Activated T-cell treated with anti-CD3 and anti-CD28 coated beads for 24 hours (primary cell): ENCODE data around the gene PKD2.

Experiments used
- DNase-seq: peaks from one replicate; pipeline ENCODE4 v3.0.0-alpha.2; 2020; ENCODE audit warnings: low read depth

Gene PKD2

GRCh38 chr4:88027611-88028608, 20.5 kb downstream of the PKD2 start:
- no peak for DNase-seq

GRCh38 chr4:88028946-88029345, 21.5 kb downstream of the PKD2 start:
- no peak for DNase-seq

- DNase-seq, result no peak
Measured at GRCh38 chr4:88029556-88029955, 22.1 kb downstream of the PKD2 start.

GRCh38 chr4:88030565-88031310, 23.3 kb downstream of the PKD2 start:
- DNase-seq, result no peak

- DNase-seq, result peak; percentile 7
Measured at GRCh38 chr4:88033309-88033708, 25.9 kb downstream of the PKD2 start.

- DNase-seq, result no peak
Measured at GRCh38 chr4:88035292-88035691, 27.9 kb downstream of the PKD2 start.

GRCh38 chr4:88037447-88037846, 30.0 kb downstream of the PKD2 start:
- DNase-seq, result no peak

GRCh38 chr4:88037936-88038335, 30.5 kb downstream of the PKD2 start:
- no peak for DNase-seq

- DNase-seq, result no peak
Measured at GRCh38 chr4:88040707-88041106, 33.3 kb downstream of the PKD2 start.

- no peak for DNase-seq
Measured at GRCh38 chr4:88041626-88042025, 34.2 kb downstream of the PKD2 start.

- no peak for DNase-seq
Measured at GRCh38 chr4:88043001-88043400, 35.6 kb downstream of the PKD2 start.

GRCh38 chr4:88043586-88044340, 36.3 kb downstream of the PKD2 start:
- no peak for DNase-seq

- no peak for DNase-seq
Measured at GRCh38 chr4:88045021-88045420, 37.6 kb downstream of the PKD2 start.

- DNase-seq, result no peak
Measured at GRCh38 chr4:88054229-88054628, 46.8 kb downstream of the PKD2 start.

GRCh38 chr4:88054901-88055300, 47.5 kb downstream of the PKD2 start:
- DNase-seq, result no peak

- DNase-seq, result no peak
Measured at GRCh38 chr4:88058295-88058694, 50.9 kb downstream of the PKD2 start.

GRCh38 chr4:88059766-88060165, 52.3 kb downstream of the PKD2 start:
- no peak for DNase-seq

GRCh38 chr4:88060431-88060830, 53.0 kb downstream of the PKD2 start:
- no peak for DNase-seq

GRCh38 chr4:88062311-88062710, 54.9 kb downstream of the PKD2 start:
- DNase-seq, result no peak

GRCh38 chr4:88062843-88063242, 55.4 kb downstream of the PKD2 start:
- DNase-seq, result no peak

- no peak for DNase-seq
Measured at GRCh38 chr4:88063634-88064296, 56.3 kb downstream of the PKD2 start.

GRCh38 chr4:88064410-88064809, 57.0 kb downstream of the PKD2 start:
- no peak for DNase-seq
